Kidney (tissue), 14 donors: ENCODE measurements around the gene IMMP1L. TPM values are rescaled to one million over a fixed set of nuclear protein-coding genes. Genes with fewer than 3 reads are reported as not detected.
A peak's percentile ranks its signal among the peaks of the same experiment; 100 is the strongest.

Source experiments
- DNase-seq, 5 donors: peaks; one replicate each; pipeline ENCODE4 v3.0.0-alpha.2; 2013 to 2020
- FAIRE-seq: peaks from 2 replicates; lab custom pipeline; 2012; peaks lifted over from hg19 to GRCh38; lab: Jason Lieb, UNC
- H3K27ac ChIP-seq, 2 donors: one replicate each; pipeline ENCODE4 v1.7.0; 2013; ENCODE audit warnings: low read depth in 2 of 2, low read length in 2 of 2, inconsistent platforms in 1 of 2
- H3K27me3 ChIP-seq: one replicate; pipeline ENCODE4 v1.7.1; 2013; ENCODE audit warnings: low read length, inconsistent platforms; ENCODE audit not compliant: control insufficient read depth, insufficient read depth
- H3K36me3 ChIP-seq, 3 donors: one replicate each; pipeline versions ENCODE4 v1.7.0 to v1.7.1; 2013; ENCODE audit warnings: low read length in 3 of 3, control low read depth in 1 of 3, inconsistent platforms in 1 of 3; ENCODE audit not compliant: insufficient read depth in 3 of 3, control insufficient read depth in 2 of 3
- H3K4me1 ChIP-seq, 3 donors: one replicate each; pipeline versions ENCODE4 v1.7.0 to v1.7.1; 2013; ENCODE audit warnings: low read length in 3 of 3, inconsistent platforms in 1 of 3, low read depth in 1 of 3; ENCODE audit not compliant: control insufficient read depth in 2 of 3, insufficient read depth in 2 of 3
- H3K4me3 ChIP-seq, 3 donors: one replicate each; pipeline versions ENCODE4 v1.7.0 to v1.8.1; 2013; ENCODE audit warnings: low read length in 3 of 3, control low read depth in 1 of 3, inconsistent platforms in 1 of 3
- H3K9ac ChIP-seq, 3 donors: one replicate each; pipeline versions ENCODE4 v1.7.0 to v1.7.1; 2013; ENCODE audit warnings: low read length in 3 of 3, control low read depth in 1 of 3, inconsistent platforms in 1 of 3
- H3K9me3 ChIP-seq, 3 donors: one replicate each; pipeline versions ENCODE4 v1.7.0 to v1.7.1; 2013; ENCODE audit warnings: low read length in 3 of 3, control low read depth in 1 of 3, inconsistent platforms in 1 of 3; ENCODE audit not compliant: control insufficient read depth in 2 of 3, insufficient read depth in 1 of 3
- CTCF ChIP-seq: IDR thresholded peaks from 3 replicates; pipeline ENCODE4 v1.5.1; 2012; ENCODE audit warnings: mild to moderate bottlenecking, moderate library complexity, borderline replicate concordance; ENCODE audit not compliant: insufficient read depth; ENCODE audit errors: extremely low read depth
- intact Hi-C: fragments of 100-400 bp; cut with DNase I; formaldehyde crosslinking; loops from one replicate; pipeline ENCODE4 v1.11.1; 2022
- polyA plus RNA-seq: library from polyadenylated mRNA; stranded (reverse); fragments of 350-450 nt; fragmentation: Illumina TruSeq; extraction: RNeasy Lipid Tissue Mini Kit (QIAGEN cat#74804); gene quantifications from one replicate; pipeline ENCODE4 v1.2.3, GENCODE V29; 2014; ENCODE audit warnings: low read depth, low replicate concordance; ENCODE audit not compliant: insufficient read depth
- total RNA-seq: library from RNA; stranded (reverse); fragmentation: NEBNext Ultra II Directional; extraction: Animal tissue kit (Norgen Biotek cat#: 25700); gene quantifications from one replicate; pipeline ENCODE4 v1.2.1, GENCODE V29; 2021
- donor health status: control.
- donor health status: control.
- donor health status: control.
- donor health status: control.
- donor health status: control.
- donor health status: DM: yes; HTN: yes; CAD: no.
- donor health status: Normal renal cell carcinoma (clear cell type).

IMMP1L gene
- total and polyA plus RNA-seq, 2 donors from 2014 or later = 23.8 to 127 TPM

DNA sequence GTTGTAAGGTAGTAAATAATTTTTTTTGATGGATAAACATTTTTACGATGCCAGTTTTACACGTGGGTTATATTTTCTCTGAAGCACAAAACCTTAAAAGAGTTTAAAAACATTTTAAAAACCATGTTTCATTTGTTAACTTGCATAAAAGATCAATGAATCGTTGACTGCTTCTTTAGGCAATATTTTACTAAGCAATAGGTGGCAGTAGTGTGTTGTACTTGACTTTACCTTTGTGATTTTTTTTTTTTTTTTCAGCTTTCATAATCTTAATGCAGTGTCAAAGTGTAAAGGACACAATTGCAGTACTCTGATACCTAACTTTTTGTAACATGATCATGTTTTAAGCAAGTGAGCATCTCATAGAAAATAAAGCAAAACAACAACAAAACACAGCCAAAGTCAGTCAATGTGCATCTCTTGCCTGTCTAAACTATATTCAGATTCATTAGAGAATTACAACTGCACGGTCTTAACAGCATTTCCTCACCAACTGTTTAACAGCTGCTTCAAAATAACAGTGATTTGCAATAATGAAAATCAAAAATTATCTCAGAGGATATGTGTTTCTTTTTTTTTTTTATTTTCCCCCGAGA is 112.1 kb downstream of the IMMP1L start:
- peak; percentile 91 for FAIRE-seq
- Histone ChIP-seq H3K4me3 (no peak overlapping the region), H3K27ac (no peak overlapping the region), H3K36me3 (peaks cover 0 to 2% (median 0%) of the 10 kb centered on the region in 3 donors), H3K9ac (no peak overlapping the region), H3K4me1 (no peaks in the 10 kb centered on the region), H3K27me3 (no peaks in the 10 kb centered on the region), H3K9me3 (peaks cover 0 to 7% (median 2%) of the 10 kb centered on the region in 3 donors)
- peak in 2 of 5 donors; percentile 12 to 24 for DNase-seq
- TF ChIP-seq CTCF = peak; percentile 42
- intact Hi-C loops = no loop called here

DNA sequence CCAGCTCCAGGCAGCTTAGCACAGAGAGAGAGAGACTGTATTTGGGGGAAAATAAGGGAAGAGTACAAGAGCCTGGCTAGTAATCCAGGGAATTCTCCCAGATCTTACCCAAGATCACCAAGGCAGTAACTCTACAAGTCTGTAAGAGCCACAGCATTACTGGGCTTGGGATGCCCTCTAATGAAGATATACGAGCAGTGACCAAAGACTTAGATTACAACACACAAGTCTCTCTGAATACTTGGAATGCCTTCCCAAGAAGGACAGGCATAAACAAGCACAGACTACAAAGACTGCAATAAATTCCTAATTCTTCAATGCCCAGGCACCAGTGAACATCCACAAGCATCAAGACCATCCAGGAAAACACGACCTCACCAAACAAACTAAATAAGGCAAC is 122.0 kb downstream of the IMMP1L start:
- FAIRE-seq (no peak), DNase-seq (no peak)
- TF ChIP-seq CTCF = no peak
- no peaks in the 10 kb centered on the region for H3K36me3 ChIP-seq
- H3K27me3 ChIP-seq = no peaks in the 10 kb centered on the region
- H3K9ac ChIP-seq = no peak overlapping the region
- no peak overlapping the region for H3K27ac ChIP-seq
- intact Hi-C loops = no loop called here
- H3K9me3 ChIP-seq = no peaks in the 10 kb centered on the region
- no peak overlapping the region for H3K4me3 ChIP-seq
- no peaks in the 10 kb centered on the region for H3K4me1 ChIP-seq

DNA sequence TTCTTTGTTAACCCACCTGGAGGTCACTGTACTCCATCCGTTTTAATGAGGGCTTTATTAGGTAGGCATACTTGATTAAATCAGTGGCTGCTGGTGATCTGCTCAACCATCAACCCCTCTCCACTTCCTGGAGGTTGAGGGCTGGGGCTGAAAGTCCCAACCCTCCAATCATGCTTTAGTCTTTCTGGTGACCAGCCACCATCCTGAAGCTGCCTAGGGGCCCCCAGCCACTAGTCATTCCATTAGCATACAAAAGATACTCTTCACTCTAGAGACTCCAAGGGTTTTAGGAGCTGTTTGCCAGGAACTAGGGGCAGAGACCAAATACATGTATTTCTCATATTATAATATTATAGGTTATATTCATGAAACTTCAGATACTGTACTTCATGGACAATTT is 126.3 kb downstream of the IMMP1L start:
- H3K27ac ChIP-seq = no peak overlapping the region
- H3K36me3 ChIP-seq = no peaks in the 10 kb centered on the region
- DNase-seq (no peak), FAIRE-seq (no peak)
- no peak overlapping the region for H3K4me3 ChIP-seq
- H3K9me3 ChIP-seq = no peaks in the 10 kb centered on the region
- TF ChIP-seq CTCF = no peak
- no peak overlapping the region for H3K9ac ChIP-seq
- no peaks in the 10 kb centered on the region for H3K27me3 ChIP-seq
- intact Hi-C loops = no loop called here
- no peaks in the 10 kb centered on the region for H3K4me1 ChIP-seq

Other genes starting within 250 kb of the IMMP1L start
- gene DCDC1, start 139.9 kb downstream of the IMMP1L start, total RNA-seq = 6.6 TPM
- 0.39 TPM for gene DCDC1, start 139.9 kb downstream of the IMMP1L start, polyA plus RNA-seq
- 15.2 TPM for gene DNAJC24, start 139.8 kb downstream of the IMMP1L start, total RNA-seq
- 5.7 TPM for gene DNAJC24, start 139.8 kb downstream of the IMMP1L start, polyA plus RNA-seq
- gene ELP4, start 145 bp upstream of the IMMP1L start, total RNA-seq = 20.3 TPM
- 26.2 TPM for gene ELP4, start 145 bp upstream of the IMMP1L start, polyA plus RNA-seq